Stimulated activated naive CD8-positive, alpha-beta T cell treated with anti-CD3 and anti-CD28 coated beads, Interleukin-15, Interleukin-2, amounts not matched to agents 100 ng/mL and 50 ng/mL, for 24 hours (primary cell): ENCODE results near the gene LAT.
"Not testable (repeated sequence)": the region's sequence is repeated elsewhere in the genome, so short reads cannot be mapped to it uniquely, and the experiment has no call there.

Source experiments
- H3K27ac Mint-ChIP-seq: one replicate; pipeline ENCODE4 v1.8.0; 2021; ENCODE audit warnings: mild to moderate bottlenecking, mixed read lengths
- H3K27me3 Mint-ChIP-seq: one replicate; pipeline ENCODE4 v1.8.0; 2021; ENCODE audit warnings: mixed read lengths
- H3K36me3 Mint-ChIP-seq: one replicate; pipeline ENCODE4 v1.8.0; 2021; ENCODE audit warnings: low read depth, mixed read lengths
- H3K4me1 Mint-ChIP-seq: one replicate; pipeline ENCODE4 v1.8.0; 2021; ENCODE audit warnings: low read depth, mixed read lengths
- H3K4me3 Mint-ChIP-seq: one replicate; pipeline ENCODE4 v1.8.0; 2021; ENCODE audit warnings: mild to moderate bottlenecking, mixed read lengths
- H3K9me3 Mint-ChIP-seq: one replicate; pipeline ENCODE4 v1.8.0; 2021; ENCODE audit warnings: mixed read lengths

Gene LAT

GRCh38 chr16:28985211-28986041 lies 574 bp downstream of the LAT start:
- H3K36me3 Mint-ChIP-seq, result peaks cover 69% of the 10 kb centered on the region
- H3K27ac Mint-ChIP-seq, result peak overlapping the region; percentile 96
- H3K4me1 Mint-ChIP-seq, result peaks cover 54% of the 10 kb centered on the region
- peak overlapping the region; percentile 90 for H3K4me3 Mint-ChIP-seq
- H3K9me3 Mint-ChIP-seq, result peaks cover 4% of the 10 kb centered on the region
- H3K27me3 Mint-ChIP-seq, result no peaks in the 10 kb centered on the region

GRCh38 chr16:28986046-28986445 lies 1.2 kb downstream of the LAT start:
- H3K27me3 Mint-ChIP-seq, result no peaks in the 10 kb centered on the region
- H3K9me3 Mint-ChIP-seq, result peaks cover 4% of the 10 kb centered on the region
- peaks cover 70% of the 10 kb centered on the region for H3K36me3 Mint-ChIP-seq
- peak overlapping the region; percentile 90 for H3K4me3 Mint-ChIP-seq
- H3K27ac Mint-ChIP-seq, result peak overlapping the region; percentile 96
- peaks cover 60% of the 10 kb centered on the region for H3K4me1 Mint-ChIP-seq

- Mint-ChIP-seq H3K4me3 (peak overlapping the region; percentile 90), H3K27ac (peak overlapping the region; percentile 96), H3K36me3 (peaks cover 71% of the 10 kb centered on the region)
Measured at GRCh38 chr16:28986492-28986891, 1.6 kb downstream of the LAT start.

GRCh38 chr16:28987170-28987853 lies 2.5 kb downstream of the LAT start:
- Mint-ChIP-seq H3K9me3 (peaks cover 4% of the 10 kb centered on the region), H3K27me3 (no peaks in the 10 kb centered on the region), H3K4me1 (peaks cover 67% of the 10 kb centered on the region), H3K4me3 (peak overlapping the region; percentile 90), H3K36me3 (peaks cover 68% of the 10 kb centered on the region), H3K27ac (peak overlapping the region; percentile 96)

More at GRCh38 chr16:28986492-28986891, 1.6 kb downstream of the LAT start:
- Mint-ChIP-seq H3K4me1 (peaks cover 65% of the 10 kb centered on the region), H3K27me3 (no peaks in the 10 kb centered on the region), H3K9me3 (peaks cover 4% of the 10 kb centered on the region)

- Mint-ChIP-seq H3K4me1 (peaks cover 59% of the 10 kb centered on the region), H3K36me3 (peaks cover 55% of the 10 kb centered on the region), H3K27ac (peak overlapping the region; percentile 95), H3K9me3 (peaks cover 4% of the 10 kb centered on the region), H3K27me3 (no peaks in the 10 kb centered on the region), H3K4me3 (peak overlapping the region; percentile 90)
Measured at GRCh38 chr16:28989363-28989762, 4.5 kb downstream of the LAT start.

GRCh38 chr16:28990375-28991040 lies 5.7 kb downstream of the LAT start:
- Mint-ChIP-seq H3K36me3 (peaks cover 52% of the 10 kb centered on the region), H3K27ac (peak overlapping the region; percentile 95), H3K4me1 (peaks cover 54% of the 10 kb centered on the region), H3K27me3 (no peaks in the 10 kb centered on the region), H3K9me3 (peaks cover 4% of the 10 kb centered on the region), H3K4me3 (peak overlapping the region; percentile 90)

- peaks cover 53% of the 10 kb centered on the region for H3K4me1 Mint-ChIP-seq
- H3K27ac Mint-ChIP-seq, result no peak overlapping the region
- H3K9me3 Mint-ChIP-seq, result peaks cover 4% of the 10 kb centered on the region
Measured at GRCh38 chr16:28991687-28992086, 6.8 kb downstream of the LAT start.

GRCh38 chr16:28992496-28992895 lies 7.6 kb downstream of the LAT start:
- no peak overlapping the region for H3K27ac Mint-ChIP-seq
- no peaks in the 10 kb centered on the region for H3K9me3 Mint-ChIP-seq
- H3K36me3 Mint-ChIP-seq, result peaks cover 34% of the 10 kb centered on the region
- peaks cover 47% of the 10 kb centered on the region for H3K4me1 Mint-ChIP-seq
- no peaks in the 10 kb centered on the region for H3K27me3 Mint-ChIP-seq
- H3K4me3 Mint-ChIP-seq, result no peak overlapping the region

More at GRCh38 chr16:28991687-28992086, 6.8 kb downstream of the LAT start:
- H3K36me3 Mint-ChIP-seq, result peaks cover 40% of the 10 kb centered on the region
- H3K4me3 Mint-ChIP-seq, result no peak overlapping the region
- H3K27me3 Mint-ChIP-seq, result no peaks in the 10 kb centered on the region

GRCh38 chr16:28998837-28999236 lies 14.0 kb downstream of the LAT start:
- Mint-ChIP-seq H3K4me1 (peaks cover 8% of the 10 kb centered on the region), H3K36me3 (no peaks in the 10 kb centered on the region), H3K9me3 (no peaks in the 10 kb centered on the region), H3K27me3 (no peaks in the 10 kb centered on the region), H3K4me3 (no peak overlapping the region), H3K27ac (no peak overlapping the region)

- Mint-ChIP-seq H3K4me1 (peaks cover 11% of the 10 kb centered on the region), H3K36me3 (no peaks in the 10 kb centered on the region), H3K4me3 (no peak overlapping the region)
Measured at GRCh38 chr16:28999577-28999976, 14.7 kb downstream of the LAT start.

GRCh38 chr16:29000019-29000418 lies 15.2 kb downstream of the LAT start:
- H3K36me3 Mint-ChIP-seq, result no peaks in the 10 kb centered on the region
- H3K4me1 Mint-ChIP-seq, result peaks cover 15% of the 10 kb centered on the region
- H3K9me3 Mint-ChIP-seq, result no peaks in the 10 kb centered on the region
- no peaks in the 10 kb centered on the region for H3K27me3 Mint-ChIP-seq
- no peak overlapping the region for H3K4me3 Mint-ChIP-seq
- no peak overlapping the region for H3K27ac Mint-ChIP-seq

More at GRCh38 chr16:28999577-28999976, 14.7 kb downstream of the LAT start:
- H3K27ac Mint-ChIP-seq, result no peak overlapping the region
- no peaks in the 10 kb centered on the region for H3K27me3 Mint-ChIP-seq
- no peaks in the 10 kb centered on the region for H3K9me3 Mint-ChIP-seq

GRCh38 chr16:29004496-29005139 lies 19.8 kb downstream of the LAT start:
- not testable (repeated sequence) for H3K36me3 Mint-ChIP-seq, H3K27me3 Mint-ChIP-seq, H3K9me3 Mint-ChIP-seq, H3K4me3 Mint-ChIP-seq, H3K27ac Mint-ChIP-seq
- peaks cover 38% of the 10 kb centered on the region for H3K4me1 Mint-ChIP-seq

- H3K4me1 Mint-ChIP-seq, result peaks cover 65% of the 10 kb centered on the region
- H3K36me3 Mint-ChIP-seq, result no peaks in the 10 kb centered on the region
- no peaks in the 10 kb centered on the region for H3K9me3 Mint-ChIP-seq
- peak overlapping the region; percentile 45 for H3K4me3 Mint-ChIP-seq
- no peaks in the 10 kb centered on the region for H3K27me3 Mint-ChIP-seq
- peak overlapping the region; percentile 85 for H3K27ac Mint-ChIP-seq
Measured at GRCh38 chr16:29007730-29008593, 23.1 kb downstream of the LAT start.
